Skeletal muscle cell (primary cell): Measurements from ENCODE around the gene ARID3A.
"Not testable (repeated sequence)": the region's sequence is repeated elsewhere in the genome, so short reads cannot be mapped to it uniquely, and the experiment has no call there.

Experiments
- DNase-seq: peaks from one replicate; pipeline ENCODE4 v3.0.0-alpha.2; 2010; ENCODE audit warnings: low read depth
- H3K4me3 ChIP-seq: 2 replicates; pipeline ENCODE4 v1.5.1; 2011; ENCODE audit warnings: low read depth, mild to moderate bottlenecking, control low read depth, low read length, moderate library complexity

ARID3A gene

DNA sequence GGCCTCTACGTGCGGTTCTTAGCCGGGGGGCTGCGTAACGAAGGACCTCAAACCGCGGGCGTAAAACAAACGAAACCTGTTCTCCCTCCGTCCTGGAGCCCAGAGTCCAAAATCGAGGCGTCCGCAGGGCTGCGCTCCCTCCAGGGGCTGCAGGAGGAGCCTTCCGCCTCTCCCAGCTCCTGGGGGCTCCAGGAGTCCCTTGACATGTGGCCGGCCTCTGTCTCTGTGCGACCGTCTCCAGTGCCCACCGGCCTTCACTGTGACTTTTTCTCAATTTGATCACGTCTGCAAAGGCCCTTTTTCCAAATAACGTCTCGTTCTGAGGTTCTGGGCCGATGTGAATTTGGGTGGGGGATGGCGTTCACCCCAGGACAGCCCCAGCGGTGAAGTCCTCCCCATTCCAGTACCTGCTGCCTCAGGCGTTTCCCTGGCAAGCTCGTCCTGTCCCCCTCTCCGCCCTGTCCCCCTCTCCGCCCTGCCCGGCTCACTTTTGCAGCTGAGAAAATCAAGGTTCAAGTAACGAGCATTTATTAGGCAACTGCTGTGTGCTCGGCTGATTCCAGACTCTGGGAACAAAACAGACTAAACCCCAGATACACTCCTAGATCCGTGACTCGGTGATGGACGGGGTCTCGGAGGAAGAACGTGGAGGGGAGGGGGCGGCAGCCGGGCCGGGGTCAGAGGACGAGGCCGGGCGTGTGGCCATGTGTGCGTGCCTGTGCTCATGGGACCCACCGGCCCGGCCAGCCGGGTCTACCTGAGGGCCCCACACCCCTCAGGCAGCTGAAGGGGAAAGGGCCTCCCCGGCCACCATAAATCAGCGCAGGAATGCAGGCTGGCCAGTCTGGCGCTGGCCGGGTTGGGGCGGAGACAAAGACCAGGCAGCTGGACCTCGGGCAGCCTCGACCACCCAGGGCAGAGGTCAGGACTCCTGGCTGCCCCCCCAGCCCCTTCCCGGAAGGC lies 30.2 kb downstream of the ARID3A start:
- no peak for DNase-seq
- no peak overlapping the region for H3K4me3 ChIP-seq

DNA sequence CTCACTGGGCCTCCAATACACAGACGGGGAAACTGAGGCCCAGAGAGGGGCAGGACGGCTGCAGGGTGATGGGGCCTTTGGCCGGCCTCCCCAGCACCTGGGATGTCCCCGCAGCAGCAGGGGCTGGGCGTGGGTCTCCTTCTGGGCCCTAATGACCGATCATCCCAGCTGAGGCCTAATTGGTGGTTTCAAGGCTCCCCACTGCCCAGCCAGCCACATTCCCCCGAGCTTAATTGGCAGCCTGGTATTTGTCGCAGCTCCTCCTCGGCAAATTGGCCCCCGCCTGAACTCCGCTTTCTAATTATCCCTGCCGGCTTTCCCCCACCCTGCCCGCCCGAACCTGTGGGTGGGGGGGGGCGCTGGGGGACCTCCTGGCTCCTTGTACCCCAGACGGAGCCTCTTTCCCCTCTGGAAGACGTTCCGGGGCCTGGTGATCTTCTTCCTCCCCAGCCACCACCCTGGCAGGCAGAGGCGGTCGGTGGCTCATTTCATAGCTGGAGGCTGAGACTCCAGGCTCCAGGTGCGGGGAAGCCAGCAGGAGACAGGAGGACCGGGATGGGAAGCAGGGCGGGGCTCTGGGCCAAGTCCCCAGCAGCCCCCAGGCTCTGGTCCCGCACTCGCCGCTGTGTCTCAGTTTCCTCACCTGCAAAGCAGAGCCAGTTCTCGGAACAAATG lies 31.1 kb downstream of the ARID3A start:
- no peak for DNase-seq
- no peak overlapping the region for H3K4me3 ChIP-seq

DNA sequence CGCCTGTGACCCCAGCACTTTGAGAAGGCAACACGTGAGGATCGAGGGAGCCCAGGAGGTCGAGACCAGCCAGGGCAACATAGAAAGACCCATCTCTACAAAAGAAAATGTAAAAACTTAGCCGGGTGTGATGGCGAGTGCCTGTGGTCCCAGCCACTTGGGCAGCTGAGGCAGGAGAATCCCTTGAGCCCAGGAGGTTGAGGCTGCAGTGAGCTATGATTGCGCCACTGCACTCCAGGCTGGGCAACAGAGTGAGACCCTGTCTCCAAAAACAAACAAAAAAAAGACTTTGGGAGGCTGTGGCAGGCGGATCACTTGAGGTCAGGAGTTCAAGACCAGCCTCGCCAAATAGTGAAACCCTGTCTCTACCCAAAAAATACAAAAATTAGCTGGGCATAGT lies 31.7 kb downstream of the ARID3A start:
- DNase-seq, H3K4me3 ChIP-seq: not testable (repeated sequence)

DNA sequence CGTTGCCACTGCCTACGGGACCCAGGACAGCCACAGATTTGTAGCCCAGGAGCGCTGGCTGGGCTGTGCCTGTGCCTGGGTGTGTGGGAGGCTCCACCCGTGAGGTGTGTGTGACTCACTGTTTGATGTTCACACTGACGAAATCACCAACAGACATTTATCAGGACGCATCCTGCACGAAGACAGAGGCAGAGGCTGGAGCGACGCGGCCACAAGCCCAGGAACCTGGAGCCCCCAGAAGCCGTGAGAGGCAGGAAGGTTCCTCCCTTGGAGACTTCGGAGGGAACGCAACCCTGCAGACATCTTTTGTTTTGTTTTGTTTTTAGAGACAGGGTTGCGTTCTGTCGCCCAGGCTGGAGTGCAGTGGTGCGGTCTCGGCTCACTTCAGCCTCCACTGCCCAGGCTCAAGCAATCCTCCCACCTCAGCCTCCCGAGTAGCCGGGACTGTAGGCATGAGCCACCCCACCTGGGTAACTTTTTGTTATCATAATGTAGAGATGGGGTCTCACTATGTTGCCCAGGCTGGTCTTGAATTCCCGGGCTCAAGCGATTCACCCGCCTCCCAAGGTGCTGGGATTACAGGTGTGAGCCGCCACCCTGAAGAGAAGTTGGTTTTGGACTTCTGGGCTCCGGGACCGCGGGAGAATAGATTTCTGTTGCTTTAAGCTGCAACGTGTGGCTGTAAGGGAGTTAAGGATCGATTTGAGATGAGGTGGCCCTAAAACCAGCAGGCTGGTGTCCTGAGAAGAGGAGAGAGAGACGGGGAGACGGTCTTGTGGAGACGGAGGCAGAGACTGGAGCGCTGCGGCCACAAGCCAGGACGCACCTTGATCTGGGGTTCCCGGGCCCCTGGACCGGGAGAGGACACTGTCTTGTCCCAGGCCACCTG lies 33.4 kb downstream of the ARID3A start:
- DNase-seq, result no peak
- H3K4me3 ChIP-seq, result no peak overlapping the region

- H3K4me3 ChIP-seq, result no peak overlapping the region
- no peak for DNase-seq
Observed at GRCh38 chr19:960020-960419, 34.2 kb downstream of the ARID3A start.

DNA sequence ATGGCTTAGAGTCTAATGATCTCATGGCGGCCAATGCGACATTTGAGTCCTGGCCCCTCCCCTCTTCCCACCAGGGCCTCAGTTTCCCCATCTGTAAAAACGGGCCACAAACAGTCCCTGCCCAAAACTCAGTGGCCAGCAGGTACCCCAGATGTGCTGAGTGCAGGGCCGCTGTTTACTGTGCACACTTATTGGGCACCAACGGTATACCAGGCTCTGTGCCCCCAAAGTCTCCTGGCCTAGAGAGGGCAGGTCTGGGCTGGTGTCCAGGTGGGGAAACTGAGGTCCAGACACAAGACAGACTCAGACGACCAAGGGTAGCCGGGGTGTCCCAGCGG lies 34.7 kb downstream of the ARID3A start:
- no peak for DNase-seq
- no peak overlapping the region for H3K4me3 ChIP-seq

- no peak for DNase-seq
- no peak overlapping the region for H3K4me3 ChIP-seq
Observed at GRCh38 chr19:961866-962620, 36.2 kb downstream of the ARID3A start.

- H3K4me3 ChIP-seq, result no peak overlapping the region
- DNase-seq, result no peak
Observed at GRCh38 chr19:962683-963400, 37.0 kb downstream of the ARID3A start.

DNA sequence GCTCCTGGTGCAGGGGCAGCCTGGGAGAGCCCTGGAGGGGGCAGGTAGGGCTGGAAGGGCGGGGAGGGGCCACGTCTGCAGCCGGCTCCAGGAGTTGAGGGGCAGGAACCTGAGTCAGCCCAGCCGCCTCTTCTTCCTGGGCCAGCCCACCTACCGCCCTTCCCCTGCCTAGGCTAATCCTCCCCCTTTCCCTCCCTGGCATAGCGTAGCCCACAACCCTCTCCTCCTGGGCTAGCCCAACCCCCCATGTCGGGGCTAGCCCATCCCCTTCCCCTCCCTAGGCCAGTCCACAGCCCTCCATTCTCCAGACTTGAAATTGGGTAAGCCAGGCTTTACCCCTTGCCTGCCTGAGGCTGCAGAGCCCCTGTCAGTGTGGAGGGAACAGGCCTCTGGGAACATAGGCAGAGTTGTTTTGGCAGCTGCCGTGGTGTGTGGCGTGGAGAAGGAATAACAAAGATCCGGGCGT lies 37.7 kb downstream of the ARID3A start:
- DNase-seq, result no peak
- H3K4me3 ChIP-seq, result no peak overlapping the region

DNA sequence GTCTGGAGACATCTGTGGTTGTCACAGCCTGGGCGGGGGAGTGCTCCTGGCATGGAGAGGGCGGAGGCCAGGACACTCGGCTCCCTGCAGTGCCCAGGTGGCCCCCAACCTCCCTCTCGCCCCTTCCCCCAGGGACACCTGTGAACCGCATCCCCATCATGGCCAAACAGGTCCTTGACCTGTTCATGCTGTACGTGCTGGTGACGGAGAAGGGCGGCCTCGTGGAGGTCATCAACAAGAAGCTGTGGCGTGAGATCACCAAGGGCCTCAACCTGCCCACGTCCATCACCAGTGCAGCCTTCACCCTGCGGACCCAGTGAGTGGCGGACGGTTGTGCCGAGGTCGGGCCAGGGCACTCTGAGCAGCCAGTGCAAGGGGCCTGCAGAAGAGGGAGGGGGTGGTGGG lies 38.3 kb downstream of the ARID3A start:
- H3K4me3 ChIP-seq, result no peak overlapping the region
- no peak for DNase-seq

DNA sequence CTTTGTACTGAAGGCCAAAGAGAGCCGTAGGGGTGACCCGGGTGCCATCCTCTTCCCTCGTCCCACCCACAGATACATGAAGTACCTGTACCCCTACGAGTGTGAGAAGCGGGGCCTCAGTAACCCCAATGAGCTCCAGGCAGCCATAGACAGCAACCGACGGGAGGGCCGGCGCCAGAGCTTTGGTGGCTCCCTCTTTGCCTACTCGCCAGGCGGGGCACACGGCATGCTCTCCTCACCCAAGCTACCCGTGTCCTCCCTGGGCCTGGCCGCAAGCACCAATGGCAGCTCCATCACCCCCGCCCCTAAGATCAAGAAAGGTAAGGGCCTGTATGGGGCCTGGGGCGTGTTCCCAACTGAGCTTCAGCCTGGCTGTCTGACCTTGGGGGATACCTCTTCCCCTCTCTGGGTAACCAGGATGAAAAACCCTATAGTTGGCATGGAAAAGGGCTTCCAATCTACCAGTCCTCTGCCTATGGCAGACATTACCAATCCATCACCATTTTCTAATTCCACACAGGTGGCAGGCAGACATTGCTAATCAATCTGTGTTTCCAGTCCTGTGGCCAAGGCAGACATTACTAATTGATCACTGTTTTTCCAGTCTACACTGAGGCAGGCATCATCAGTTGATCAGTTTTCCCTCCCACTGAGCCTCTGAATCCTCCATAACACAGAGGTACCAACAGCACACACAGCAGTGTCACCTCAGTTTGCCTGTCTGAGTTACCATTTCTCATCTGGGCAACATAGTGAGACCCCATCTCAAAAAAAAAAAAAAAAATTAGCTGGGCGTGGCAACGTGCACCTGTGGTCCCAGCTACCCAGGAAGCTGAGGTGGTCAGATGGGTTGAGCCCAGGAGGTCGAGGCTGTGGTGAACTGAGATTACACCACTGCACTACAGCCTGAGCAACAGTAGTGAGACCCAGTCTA lies 39.2 kb downstream of the ARID3A start:
- DNase-seq, result no peak
- no peak overlapping the region for H3K4me3 ChIP-seq

DNA sequence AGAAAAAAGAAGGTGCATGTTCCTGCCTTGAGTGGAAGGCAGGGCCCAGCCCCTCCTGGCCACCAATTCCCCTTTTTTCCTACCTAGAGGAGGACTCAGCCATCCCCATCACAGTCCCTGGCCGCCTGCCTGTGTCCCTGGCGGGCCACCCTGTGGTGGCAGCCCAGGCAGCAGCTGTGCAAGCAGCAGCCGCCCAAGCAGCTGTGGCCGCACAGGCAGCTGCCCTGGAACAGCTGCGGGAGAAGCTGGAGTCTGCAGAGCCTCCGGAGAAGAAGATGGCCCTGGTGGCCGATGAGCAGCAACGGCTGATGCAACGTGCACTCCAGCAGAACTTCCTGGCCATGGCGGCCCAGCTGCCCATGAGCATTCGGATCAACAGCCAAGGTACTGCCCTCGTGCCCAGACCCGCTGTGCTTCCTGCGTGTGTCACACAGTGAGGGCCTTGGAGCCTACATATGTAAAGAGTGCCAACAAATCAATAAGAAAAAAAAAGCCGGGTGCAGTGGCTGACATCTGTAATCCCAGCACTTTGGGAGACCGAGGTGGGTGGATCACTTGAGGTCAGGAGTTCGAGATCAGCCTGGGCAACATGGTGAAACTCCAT lies 40.8 kb downstream of the ARID3A start:
- DNase-seq, result no peak
- H3K4me3 ChIP-seq, result no peak overlapping the region

GRCh38 chr19:970695-971094 lies 44.9 kb downstream of the ARID3A start:
- no peak overlapping the region for H3K4me3 ChIP-seq
- DNase-seq, result no peak

GRCh38 chr19:971795-972194 lies 46.0 kb downstream of the ARID3A start:
- DNase-seq, result no peak
- H3K4me3 ChIP-seq, result no peak overlapping the region

DNA sequence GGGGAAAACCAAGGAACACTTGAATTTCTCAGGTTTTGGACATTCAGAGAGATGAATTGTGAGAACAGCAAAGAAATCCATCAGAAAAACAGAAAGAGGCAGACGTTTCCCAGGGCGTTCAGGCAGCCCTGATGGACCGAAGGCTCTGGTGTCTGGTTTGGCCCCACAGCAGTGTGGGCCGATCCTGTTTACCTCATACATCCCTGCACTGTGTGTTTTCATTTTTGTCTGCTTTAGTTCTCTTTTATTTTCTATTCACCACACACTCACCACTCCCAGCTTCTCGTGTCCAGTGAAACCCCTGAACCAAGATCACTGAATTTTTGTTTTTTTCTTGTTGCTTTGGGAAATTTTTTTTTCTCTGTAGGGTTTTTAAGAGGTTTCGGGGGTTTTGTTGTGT lies 46.4 kb downstream of the ARID3A start:
- DNase-seq, result no peak

DNA sequence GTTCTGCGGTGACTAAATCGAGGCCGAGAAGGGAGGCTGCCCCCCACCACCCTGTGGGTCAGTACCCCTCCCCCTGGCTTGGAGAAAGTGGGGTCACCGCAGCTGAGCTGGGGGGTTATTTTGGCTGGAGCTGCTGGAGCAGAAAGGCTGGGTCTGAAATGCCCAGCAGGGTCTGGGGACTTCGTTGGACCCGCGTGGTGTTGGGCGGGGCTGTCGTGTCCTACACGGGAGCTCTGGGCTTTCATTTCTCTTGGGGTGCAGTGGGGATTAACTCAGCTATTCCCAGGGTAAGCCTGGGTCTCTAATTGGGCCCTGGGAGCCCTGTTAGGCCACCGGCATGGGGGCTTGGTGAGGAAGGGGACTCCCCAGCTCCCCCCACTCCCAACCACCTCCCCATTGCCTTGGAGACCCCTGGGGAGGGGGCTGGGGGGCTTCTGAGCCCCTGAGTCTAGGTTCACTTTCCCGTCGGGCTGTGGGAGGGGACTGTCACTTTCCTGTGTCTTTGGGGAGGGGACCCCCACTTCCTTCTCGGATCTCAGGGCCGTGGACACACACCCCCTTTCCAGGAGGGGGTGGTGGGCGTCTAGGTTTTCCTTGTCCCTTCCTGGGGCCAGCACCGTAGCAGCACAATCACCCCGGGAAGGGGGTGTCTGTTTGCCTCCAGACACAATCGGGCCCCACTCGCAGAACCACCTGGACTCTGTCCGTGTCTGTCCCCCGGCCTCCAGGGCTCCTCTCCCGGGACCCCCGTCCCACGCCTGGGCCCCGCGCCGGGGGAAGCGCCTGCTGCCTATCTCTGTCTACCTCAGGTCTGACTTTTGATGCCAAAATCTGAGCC lies 48.1 kb downstream of the ARID3A start:
- no peak overlapping the region for H3K4me3 ChIP-seq
- no peak for DNase-seq

More for the DNA sequence above, 46.4 kb downstream of the ARID3A start:
- no peak overlapping the region for H3K4me3 ChIP-seq
